HG02840 (cell line): ENCODE data around the gene TTC27.
"Not testable (repeated sequence)": the region's sequence is repeated elsewhere in the genome, so short reads cannot be mapped to it uniquely, and the experiment has no call there.

Source experiments
- ATAC-seq: cut with Tn5 transposase; IDR thresholded peaks from one replicate; pipeline ENCODE4 v1.9.1; 2021; ENCODE audit warnings: mild to moderate bottlenecking, moderate library complexity, moderate number of reproducible peaks; ENCODE audit not compliant: unreplicated experiment, low FRiP score

Gene TTC27

DNA sequence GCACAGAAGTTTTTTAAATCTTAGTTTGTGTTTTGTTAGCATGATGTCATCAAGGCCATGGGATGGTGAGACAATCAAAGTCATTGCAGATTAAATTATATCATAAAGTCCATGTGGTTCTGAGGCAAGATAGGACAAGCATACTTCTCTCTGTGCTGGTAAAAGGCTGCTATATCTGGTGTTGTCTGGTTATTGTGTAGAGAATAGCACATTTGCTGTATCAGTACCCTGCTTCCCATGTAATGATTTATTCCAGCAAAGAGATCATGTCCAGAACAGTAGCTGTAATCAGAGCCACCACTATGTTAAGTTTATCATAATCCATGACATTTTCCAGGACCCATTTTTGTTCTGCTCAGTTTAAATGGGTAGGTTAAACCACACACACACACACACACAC is 123.0 kb downstream of the TTC27 start:
- no peak for ATAC-seq

DNA sequence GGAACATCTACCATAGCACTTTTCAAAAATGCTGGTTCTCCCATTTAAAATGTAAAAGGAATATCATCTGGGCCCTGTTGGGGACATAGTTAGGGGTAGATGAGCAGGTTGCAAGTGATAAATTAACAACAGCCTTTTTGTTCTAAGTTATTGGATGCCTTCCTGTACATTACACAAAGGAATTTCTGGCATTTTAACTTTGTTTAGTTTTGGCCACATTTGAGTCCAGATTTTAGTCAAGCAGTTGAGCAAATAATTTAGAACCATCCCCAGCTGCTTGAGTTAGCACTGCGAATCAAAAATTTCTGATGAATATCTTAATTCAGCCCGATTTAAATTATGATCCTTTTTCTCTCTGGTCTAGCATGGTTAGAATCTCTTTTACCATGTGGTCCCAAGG is 124.4 kb downstream of the TTC27 start:
- ATAC-seq = no peak

DNA sequence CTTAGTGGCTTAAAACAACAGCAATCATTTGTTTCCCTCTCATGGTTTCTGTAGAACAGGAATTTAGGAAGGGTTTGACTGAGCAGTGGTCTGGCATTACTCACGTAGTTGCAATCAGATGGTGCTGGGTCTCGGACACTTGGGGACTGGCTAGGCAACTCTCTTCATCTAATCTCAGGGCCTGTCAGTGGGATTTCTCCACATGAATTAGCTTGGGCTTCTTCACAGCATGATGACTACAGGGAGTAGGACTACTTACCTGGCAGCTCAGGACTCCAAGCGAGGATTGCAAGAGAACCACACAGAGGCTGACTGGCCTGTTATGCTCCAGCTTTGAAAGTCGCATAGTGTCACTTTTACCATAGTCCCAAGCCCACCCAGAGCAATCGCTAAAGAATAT is 125.1 kb downstream of the TTC27 start:
- ATAC-seq = no peak

DNA sequence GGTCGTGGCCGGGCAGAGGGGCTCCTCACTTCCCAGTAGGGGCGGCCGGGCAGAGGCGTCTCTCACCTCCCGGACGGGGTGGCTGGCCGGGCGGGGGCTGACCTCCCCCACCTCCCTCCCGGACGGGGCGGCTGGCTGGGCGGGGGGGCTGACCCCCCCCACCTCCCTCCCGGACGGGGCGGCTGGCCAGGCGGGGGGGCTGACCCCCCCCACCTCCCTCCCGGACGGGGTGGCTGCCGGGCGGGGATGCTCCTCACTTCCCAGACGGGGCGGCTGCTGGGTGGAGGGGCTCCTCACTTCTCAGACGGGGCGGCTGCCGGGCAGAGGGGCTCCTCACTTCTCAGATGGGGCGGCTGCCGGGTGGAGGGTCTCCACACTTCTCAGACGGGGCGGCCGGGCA is 126.8 kb downstream of the TTC27 start:
- ATAC-seq = not testable (repeated sequence)

DNA sequence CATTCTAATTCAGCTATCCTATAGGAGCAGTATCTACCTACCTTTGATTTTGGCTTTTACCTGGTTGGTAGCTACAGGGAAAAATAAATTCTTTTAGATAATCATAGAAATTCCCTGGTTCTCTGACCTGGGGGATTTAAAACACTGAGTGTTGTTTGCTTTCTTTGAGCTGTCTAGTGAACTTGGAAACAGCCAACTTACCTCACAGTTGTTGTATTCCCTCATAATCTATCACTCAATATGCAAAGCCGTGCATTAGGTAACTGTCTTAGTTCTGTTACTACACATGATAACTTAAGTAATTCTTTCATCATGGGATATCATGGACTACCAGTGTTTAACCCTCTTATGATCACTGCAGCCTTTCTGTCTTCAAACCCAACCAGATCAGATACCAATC is 127.8 kb downstream of the TTC27 start:
- no peak for ATAC-seq

DNA sequence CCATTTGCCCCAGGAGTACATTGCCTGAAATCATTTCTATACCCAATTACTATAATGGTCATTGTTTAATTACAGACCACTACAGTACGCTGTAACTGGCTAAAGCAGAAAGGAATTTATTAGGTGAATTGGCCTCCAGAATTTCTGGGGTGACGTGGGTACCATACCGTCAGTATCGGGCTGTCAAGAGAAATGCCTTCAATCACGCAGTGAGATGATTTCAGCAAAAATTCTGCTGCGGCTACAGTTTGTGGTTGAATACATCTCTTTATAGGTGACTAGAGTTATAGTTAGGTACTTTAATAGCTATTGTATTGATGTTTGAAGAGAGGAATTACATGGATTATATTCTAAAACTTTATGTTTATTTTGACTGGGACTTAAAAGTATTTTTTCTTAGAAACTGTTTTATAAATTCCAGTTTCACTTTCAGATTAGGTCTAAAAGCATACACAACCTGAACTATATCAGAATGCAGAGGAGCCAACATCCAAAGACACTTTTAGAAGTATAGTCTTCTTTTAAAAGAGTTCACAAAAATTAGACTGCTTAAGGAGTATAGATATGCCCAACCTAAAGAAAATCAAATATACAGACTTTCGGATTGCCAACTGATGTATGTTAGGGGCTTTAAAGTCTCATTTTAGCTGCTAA is 128.4 kb downstream of the TTC27 start:
- no peak for ATAC-seq

DNA sequence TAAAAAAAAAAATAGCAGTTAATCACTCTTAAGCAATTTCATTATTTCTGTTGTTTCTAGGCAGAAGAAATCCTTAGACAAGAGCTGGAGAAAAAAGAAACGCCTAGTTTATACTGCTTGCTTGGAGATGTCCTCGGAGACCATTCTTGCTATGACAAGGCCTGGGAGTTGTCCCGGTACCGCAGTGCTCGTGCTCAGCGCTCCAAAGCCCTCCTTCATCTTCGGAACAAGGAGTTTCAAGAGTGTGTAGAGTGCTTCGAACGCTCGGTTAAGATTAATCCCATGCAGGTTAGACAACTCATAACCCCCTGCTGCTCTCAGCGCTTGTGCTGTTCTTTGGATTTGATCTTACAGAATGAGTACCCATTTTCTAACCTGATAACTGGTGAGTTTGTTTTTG is 130.4 kb downstream of the TTC27 start:
- no peak for ATAC-seq

DNA sequence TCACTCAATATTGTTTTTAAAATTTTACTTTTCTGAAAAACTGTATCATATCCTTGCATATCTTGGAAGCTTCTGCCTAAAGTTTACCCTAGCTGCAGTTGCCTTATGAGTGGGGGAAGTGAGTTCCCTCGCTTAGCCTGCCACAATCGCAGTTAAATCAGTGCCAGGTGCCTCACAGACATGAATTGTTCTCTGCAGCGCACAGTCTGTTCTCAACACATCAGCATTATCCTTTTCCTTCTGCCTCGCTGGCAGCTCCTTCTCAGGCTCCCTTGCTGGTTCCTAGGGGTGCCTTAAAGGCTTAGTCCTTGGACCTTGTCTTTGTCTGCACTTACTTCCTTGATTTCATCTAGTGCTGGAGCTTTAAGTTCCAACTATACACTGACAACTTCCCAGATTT is 132.8 kb downstream of the TTC27 start:
- ATAC-seq = no peak

DNA sequence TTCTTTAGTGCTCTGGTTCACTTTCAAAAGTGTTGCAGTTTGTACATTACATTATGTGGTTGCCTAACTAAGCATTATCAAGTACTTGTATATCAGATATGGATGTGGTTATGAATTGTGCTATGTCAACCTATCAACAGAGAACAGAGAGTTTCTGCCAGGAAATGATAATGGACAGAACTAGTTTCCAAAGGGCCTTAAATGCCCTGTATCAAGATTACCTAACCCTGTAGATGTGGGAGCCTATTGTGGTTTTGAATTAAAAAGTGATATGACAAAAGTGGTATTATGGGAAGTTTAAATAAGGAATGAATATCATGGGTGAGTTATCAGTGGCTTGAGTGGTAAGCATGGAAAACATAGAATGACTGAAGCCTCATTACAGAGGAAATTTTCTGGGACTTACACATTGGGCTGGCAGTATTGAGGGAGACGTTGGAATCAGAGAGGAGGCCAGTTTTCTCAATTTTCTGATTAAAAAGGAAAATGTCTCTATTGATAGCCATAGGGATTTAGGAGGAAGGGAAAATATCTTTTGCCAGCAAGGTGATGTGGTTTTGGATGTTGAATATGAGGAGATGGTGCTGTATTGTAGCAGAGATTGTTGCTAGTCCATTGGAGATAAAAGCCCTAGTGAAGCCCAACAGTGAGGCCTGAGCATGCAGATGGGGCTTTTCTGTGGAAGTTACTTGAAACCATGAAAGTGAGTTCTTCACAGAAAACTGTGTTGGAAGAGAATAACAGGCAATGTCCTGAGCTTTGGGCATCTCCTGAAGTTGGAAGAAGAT is 140.7 kb downstream of the TTC27 start:
- no peak for ATAC-seq

DNA sequence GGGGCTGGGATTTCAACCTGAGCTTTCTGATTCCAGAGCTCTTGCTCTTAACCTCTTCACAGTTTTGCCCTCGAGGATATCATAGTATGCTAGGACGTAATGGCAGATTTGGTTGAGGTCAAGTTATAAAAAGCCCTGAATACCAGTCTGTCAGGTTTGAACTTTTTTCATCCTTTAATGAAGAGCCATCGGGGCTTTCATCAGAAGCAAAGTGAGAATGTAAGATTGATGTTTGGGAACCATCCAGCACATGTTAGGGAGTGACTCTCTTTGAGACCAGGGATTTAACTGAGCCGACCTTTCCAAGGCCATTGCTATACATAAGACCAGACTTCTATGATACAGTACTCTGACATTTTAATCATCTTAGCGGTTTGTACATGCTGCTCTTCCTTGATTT is 142.5 kb downstream of the TTC27 start:
- ATAC-seq = no peak

DNA sequence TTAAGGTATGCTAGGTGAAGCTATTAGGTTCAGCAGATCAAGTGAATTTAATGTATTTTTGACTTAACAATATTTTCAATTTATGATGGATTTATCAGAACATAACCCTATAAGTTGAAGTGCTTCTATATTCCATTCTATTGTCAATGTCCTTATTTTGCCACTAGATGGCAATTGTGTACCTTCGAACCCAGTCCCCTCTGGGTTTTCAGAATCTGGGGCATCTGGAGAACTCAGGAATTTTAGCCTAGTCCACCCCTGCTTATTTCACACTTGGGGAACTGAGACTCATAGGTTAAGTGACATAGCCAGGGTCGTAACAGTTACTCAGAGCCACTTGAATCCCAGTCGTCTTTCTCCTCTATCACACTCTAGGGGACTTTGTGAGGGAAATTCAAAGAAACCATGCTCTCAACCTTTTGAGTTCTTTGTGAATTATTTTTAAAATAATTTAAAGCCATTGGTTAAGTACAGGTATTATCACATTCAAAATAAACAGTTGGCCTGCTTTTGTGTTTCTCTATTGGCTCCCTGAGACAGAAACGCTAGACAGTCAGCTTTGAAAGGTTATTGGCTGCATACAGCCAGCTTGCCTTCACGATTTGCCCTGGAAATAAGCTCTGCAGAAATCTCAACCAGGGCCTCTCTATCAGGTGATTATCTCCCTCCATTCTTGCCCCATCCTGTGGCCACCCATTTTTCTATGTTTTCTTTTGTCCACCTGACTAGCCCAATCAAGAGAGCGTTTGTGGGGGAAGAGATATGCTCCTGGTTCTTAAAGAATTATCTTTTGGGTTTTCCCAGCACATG is 145.0 kb downstream of the TTC27 start:
- no peak for ATAC-seq

DNA sequence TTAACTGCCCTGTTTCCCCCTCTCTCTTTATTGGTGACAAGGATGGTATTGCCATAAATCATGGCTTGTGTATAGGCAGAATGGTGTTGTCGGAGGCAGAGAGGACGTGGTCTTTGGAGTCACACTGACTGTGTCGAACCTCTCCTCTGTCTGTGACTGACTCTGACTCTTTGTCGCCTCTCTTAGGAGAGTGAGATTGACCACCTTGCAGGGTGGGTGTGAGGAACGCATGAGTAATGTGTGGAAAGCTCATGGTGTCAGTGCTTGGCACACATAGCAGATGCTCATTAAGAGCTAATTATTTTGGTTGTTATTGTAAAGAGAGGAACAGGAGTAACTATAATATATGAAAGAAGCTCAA is 145.6 kb downstream of the TTC27 start:
- ATAC-seq = no peak

DNA sequence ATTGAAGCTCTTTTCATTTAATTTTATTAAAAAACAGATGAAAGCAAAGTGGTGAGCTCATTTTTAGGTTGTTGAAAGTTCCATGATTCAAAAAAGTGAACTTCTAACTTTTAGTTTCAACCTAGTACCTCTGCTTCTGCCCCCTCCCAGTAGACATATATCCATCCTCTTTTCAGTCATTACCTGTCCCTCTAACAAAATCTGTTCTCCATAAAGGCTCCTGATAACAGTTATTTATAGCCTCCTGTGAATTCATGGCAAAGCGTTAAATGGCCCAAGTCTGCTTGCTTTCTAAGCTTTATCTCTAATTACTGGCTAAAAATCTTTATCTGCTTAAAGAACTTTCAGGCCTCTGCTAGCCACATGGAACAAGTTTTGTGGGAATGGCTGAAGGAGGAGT is 148.1 kb downstream of the TTC27 start:
- no peak for ATAC-seq

DNA sequence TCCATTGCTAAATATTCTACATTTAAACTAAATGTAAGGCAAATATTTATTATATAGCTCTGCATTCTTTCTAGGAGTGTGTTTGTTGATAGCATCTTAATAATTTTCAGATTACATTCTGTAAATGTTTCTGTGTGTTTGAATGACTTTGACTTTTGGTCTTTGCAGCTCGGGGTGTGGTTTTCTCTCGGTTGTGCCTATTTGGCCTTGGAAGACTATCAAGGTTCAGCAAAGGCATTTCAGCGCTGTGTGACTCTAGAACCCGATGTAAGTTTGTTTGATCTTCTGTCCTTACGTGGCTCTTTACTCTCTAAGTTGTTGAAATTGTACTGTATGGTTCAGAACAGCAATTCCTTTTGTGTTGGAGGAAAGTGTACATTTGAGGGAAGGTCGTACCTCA is 149.9 kb downstream of the TTC27 start:
- no peak for ATAC-seq

DNA sequence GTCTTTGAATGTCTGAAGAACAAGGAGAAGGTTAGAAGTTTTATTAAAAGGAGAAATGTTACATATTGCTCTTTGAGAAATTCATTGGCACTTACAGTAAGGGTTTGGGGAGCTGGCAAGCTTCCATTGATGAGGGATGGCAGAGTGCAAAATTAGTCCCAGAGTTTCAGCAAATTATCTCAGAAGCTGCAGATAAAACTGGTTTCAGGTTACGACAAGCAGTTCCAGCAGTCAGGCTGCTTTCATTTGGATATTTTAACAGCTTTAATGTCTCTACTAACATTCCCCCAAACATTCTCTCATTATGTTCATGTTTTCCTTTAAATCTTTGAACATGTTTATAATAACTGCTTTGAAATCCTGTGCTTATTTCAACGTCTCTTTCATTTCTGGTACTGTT is 153.1 kb downstream of the TTC27 start:
- ATAC-seq = no peak

DNA sequence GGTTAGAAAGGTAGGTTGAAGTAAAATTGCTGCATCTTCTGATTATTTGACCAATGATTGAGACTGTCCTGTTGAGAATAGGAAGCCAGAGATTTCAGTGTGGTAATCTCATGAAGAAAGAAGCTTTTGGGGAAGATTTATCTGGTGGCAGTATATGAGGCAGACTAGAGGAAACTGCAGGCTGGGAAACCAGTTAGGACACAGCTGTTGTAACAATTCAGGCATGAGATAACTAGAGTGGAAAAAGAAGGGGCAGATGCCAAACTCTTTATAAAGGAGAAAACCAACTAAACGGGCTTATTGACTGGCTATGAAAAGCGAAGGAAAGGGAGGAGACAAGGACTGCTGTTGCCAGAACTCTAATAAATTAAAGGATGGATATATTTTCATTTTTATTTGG is 155.6 kb downstream of the TTC27 start:
- ATAC-seq = no peak

DNA sequence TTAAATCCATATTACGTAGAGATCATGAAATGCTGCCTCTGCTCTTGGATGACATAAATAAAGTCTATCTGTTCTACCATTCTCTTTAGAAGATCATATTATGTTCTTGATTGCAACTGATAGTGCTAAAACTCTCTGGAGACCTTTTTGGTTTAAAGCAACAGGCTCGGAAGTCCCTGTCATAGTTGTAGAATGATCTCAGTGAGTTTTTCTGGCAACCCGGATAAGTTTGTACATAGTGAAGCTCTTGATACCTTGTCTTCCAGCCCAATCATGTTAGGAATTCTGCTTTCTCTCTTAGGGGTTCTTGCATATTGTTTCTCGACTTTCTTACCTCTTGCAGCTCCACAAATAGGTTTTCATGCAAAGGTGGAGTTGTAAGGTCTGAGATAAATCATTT is 156.1 kb downstream of the TTC27 start:
- ATAC-seq = no peak

DNA sequence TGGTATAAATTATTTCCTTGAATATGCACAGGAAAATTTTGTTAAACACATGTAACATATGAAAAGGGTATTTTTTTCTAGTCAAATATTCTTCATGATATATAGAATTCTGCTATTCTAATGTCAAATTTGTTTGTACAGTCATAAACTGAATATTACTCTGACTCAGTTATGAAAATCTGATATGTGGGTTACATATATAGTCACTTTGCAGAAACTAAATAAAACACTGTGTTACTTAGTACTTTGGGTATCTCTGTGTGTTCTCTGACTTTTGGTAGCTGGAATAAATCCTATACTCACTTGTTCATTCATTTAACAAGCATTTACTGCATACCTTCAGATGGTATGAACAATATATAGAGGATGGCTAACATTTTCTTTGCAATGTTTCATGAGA is 159.4 kb downstream of the TTC27 start:
- no peak for ATAC-seq

DNA sequence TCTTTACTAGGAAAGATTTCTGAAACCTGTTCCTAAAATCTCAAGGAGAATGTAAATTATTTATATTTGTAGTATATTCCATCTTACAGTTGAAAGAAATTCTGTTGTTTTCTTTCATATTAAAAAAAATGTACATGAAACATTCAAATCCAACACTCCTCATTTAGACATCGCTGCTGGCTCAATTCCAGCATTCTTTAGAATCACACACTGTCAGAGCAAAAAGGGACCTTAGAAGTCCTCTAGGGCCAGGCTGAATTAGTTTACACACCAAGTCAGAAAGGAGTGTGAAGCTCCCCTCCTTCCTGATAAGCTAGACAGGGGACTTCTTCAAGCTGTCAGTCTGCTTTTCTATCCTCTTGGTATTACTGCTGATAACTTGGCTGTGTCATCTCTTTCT is 160.3 kb downstream of the TTC27 start:
- ATAC-seq = no peak

DNA sequence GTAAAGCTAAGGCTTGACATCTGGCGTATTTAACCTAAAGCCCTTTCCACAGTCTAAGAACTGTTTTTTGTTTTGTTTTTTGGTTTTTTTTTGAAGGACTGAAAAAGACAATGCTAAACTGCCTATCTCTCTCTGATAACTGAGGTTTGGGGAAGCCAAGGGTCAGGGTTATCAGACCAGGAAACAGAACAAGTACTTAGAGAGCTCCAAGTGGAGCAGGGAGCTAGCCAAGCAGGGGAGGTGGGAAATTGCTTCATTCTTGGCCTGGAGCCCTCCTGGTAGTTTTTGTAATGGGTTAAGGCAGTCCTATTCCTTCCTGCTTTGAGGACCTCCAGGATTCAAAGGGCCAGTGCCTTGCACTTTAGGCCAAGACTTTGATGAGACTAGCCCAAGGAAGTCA is 164.6 kb downstream of the TTC27 start:
- no peak for ATAC-seq

DNA sequence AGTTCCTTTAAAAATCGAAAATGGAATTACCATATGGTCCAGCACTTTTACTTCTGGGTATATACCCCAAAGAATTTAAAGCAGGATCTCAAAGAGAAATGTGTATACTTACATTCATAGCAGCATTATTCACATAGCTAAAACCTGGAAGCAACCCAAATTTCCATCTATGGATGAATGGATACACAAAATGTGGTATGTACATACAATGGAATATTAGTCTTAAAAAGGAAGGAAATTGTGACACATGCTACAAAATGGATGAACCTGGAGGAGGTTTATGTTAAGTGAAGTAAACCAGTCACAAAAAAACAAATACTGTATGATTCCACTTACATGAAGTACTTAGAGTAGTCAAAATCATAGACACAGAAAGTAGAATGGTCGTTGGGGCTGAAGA is 171.0 kb downstream of the TTC27 start:
- ATAC-seq = no peak

DNA sequence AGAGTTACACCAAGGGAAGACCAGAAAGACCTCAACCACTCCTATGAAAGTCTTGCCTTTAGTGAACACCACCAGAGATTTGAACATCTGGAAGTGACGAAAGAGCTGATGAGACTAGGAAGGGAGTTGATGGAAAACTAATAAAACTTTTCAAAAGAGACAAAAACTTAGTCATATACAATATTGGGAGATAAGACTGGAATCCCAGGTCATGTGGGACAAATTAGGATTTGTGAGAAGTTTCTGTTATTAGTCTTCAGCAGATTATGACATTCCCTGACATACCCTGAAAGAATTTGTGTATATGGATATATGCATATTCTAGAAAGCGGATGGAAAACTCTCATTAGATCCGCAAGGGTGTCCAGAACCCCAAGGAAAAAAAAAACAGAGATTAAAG is 173.9 kb downstream of the TTC27 start:
- ATAC-seq = no peak
